Endodermal cell (in vitro differentiated cells): ENCODE results near the gene P2RX1. TPM values are rescaled to one million over a fixed set of nuclear protein-coding genes. Genes with fewer than 3 reads are reported as not detected.
A peak's percentile ranks its signal among the peaks of the same experiment; 100 is the strongest.

ENCODE experiments used
- DNase-seq: peaks from one replicate; pipeline ENCODE4 v3.0.0-alpha.2; 2017
- H3K27ac ChIP-seq: 2 replicates; pipeline ENCODE4 v1.5.1; 2013; ENCODE audit warnings: mild to moderate bottlenecking, low read depth, low read length, moderate library complexity
- H3K27me3 ChIP-seq: 2 replicates; pipeline ENCODE4 v1.6.1; 2013; ENCODE audit warnings: mild to moderate bottlenecking, low read length, moderate library complexity; ENCODE audit not compliant: insufficient read depth, control insufficient read depth, poor library complexity, severe bottlenecking
- H3K36me3 ChIP-seq: 2 replicates; pipeline ENCODE4 v1.7.0; 2013; ENCODE audit warnings: mild to moderate bottlenecking, low read length, moderate library complexity; ENCODE audit not compliant: control insufficient read depth, insufficient read depth
- H3K4me1 ChIP-seq: one replicate; pipeline ENCODE4 v1.7.0; 2013; ENCODE audit warnings: low read length; ENCODE audit not compliant: control insufficient read depth, insufficient read depth
- H3K4me3 ChIP-seq: 2 replicates; pipeline ENCODE4 v1.5.1; 2013; ENCODE audit warnings: mild to moderate bottlenecking, low read length, moderate library complexity
- H3K9ac ChIP-seq: 2 replicates; pipeline ENCODE4 v1.6.1; 2013; ENCODE audit warnings: mild to moderate bottlenecking, low read length, moderate library complexity; ENCODE audit not compliant: poor library complexity, severe bottlenecking; ENCODE audit errors: extremely low read depth
- H3K9me3 ChIP-seq: 2 replicates; pipeline ENCODE4 v1.6.1; 2013; ENCODE audit warnings: mild to moderate bottlenecking, low read length, moderate library complexity; ENCODE audit not compliant: control insufficient read depth
- H3K27ac Mint-ChIP-seq: 2 replicates; pipeline ENCODE4 v1.8.0; 2020; ENCODE audit warnings: mixed read lengths
- H3K27me3 Mint-ChIP-seq: 2 replicates; pipeline ENCODE4 v1.8.0; 2021; ENCODE audit warnings: mild to moderate bottlenecking, mixed read lengths; ENCODE audit not compliant: insufficient read depth
- H3K36me3 Mint-ChIP-seq: 2 replicates; pipeline ENCODE4 v1.8.0; 2020; ENCODE audit warnings: low read depth, mixed read lengths
- H3K4me1 Mint-ChIP-seq: 2 replicates; pipeline ENCODE4 v1.8.0; 2020; ENCODE audit warnings: mixed read lengths
- H3K4me3 Mint-ChIP-seq: 2 replicates; pipeline ENCODE4 v1.8.0; 2020; ENCODE audit warnings: mild to moderate bottlenecking, moderate library complexity, mixed read lengths
- H3K9me3 Mint-ChIP-seq: 2 replicates; pipeline ENCODE4 v1.8.0; 2020; ENCODE audit warnings: mild to moderate bottlenecking, mixed read lengths
- WGBS, 2 experiments: methylation state at CpG; one replicate each; pipeline versions ENCODE4 v1.1.5 to v1.1.7; 2013; ENCODE audit warnings: missing lambda C conversion rate in 2 of 2, mixed read lengths in 1 of 2; ENCODE audit not compliant: insufficient coverage in 1 of 2, insufficient read length in 1 of 2; 5-methylcytosine and 5-hydroxymethylcytosine counted together
- total RNA-seq, 2 donors: library from RNA; stranded (reverse); fragmentation: NEBNext Ultra II Directional in 1 of 2; extraction: Animal tissue kit (Norgen Biotek cat#: 25700) in 1 of 2; gene quantifications; 2 replicates in 1 of 2; 3 replicates in 1 of 2; pipeline ENCODE4 v1.2.1, GENCODE V29; 2021
- TF ChIP-seq, protein P1 (sequence below): fragments of 200-600 bp; sonication (generic); conservative IDR thresholded peaks from 2 replicates; pipeline ENCODE4 v1.5.0; 2021; ENCODE audit warnings: antibody characterized with exemption, mild to moderate bottlenecking

Gene P2RX1
- total RNA-seq, 2 donors from 2014 or later = not detected

DNA sequence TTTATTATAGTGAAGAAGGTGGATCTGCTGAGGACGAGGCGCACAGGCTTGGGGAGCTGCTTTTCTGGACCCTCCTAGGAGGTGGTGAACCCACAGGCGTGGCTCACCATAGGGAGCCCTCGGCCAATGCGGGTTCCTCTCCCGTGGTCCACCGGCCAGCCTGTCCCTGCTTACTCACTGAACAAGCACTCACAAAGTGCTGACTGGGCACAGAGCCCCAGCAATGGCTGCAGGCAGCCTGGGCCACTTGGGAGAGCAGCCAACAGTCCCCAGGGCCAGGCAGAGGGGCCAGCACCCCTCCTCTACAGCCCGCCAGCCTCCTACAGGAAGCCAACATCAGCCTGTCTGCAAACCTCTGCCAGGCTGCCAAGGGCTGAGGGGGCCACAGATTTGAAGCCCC, 51.1 kb downstream of the P2RX1 start:
- Mint-ChIP-seq H3K27ac (no peak overlapping the region), H3K27me3 (no peaks in the 10 kb centered on the region), H3K4me3 (no peak overlapping the region), H3K9me3 (no peaks in the 10 kb centered on the region), H3K4me1 (no peaks in the 10 kb centered on the region), H3K36me3 (no peaks in the 10 kb centered on the region)
- H3K9ac ChIP-seq = no peak overlapping the region
- DNase-seq = no peak
- TF ChIP-seq, protein P1, sequence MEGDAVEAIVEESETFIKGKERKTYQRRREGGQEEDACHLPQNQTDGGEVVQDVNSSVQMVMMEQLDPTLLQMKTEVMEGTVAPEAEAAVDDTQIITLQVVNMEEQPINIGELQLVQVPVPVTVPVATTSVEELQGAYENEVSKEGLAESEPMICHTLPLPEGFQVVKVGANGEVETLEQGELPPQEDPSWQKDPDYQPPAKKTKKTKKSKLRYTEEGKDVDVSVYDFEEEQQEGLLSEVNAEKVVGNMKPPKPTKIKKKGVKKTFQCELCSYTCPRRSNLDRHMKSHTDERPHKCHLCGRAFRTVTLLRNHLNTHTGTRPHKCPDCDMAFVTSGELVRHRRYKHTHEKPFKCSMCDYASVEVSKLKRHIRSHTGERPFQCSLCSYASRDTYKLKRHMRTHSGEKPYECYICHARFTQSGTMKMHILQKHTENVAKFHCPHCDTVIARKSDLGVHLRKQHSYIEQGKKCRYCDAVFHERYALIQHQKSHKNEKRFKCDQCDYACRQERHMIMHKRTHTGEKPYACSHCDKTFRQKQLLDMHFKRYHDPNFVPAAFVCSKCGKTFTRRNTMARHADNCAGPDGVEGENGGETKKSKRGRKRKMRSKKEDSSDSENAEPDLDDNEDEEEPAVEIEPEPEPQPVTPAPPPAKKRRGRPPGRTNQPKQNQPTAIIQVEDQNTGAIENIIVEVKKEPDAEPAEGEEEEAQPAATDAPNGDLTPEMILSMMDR = no peak
- no peak overlapping the region for H3K27ac ChIP-seq
- H3K4me3 ChIP-seq = no peak overlapping the region
- no peaks in the 10 kb centered on the region for H3K9me3 ChIP-seq
- WGBS, 2 experiments = 88 to 91% methylated on average over 7 to 8 of the region's 8 CpGs
- H3K27me3 ChIP-seq = no peaks in the 10 kb centered on the region
- no peaks in the 10 kb centered on the region for H3K4me1 ChIP-seq
- H3K36me3 ChIP-seq = no peaks in the 10 kb centered on the region

DNA sequence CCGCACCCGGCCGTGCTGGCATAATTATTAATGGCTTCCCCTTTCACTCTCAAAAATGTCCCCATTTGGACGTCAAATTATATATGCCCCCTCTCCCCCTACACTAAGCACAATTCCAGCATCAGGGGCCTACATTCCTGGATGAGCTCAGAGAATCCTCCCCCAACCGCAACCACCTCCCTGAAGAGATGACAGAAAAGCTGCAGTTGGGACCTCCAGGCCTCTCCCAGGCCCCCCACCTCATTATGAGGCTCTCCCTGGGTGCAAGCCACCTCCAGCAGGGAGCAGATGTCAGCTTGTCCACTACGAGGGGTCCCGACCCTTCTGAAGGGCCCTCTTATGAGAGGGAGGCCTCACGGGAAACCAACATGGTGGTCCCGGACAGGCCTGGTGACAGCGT, 51.7 kb downstream of the P2RX1 start:
- 88 to 90% methylated on average over 9 to 10 of the region's 10 CpGs for WGBS, 2 experiments
- DNase-seq = no peak
- Histone ChIP-seq H3K4me3 (no peak overlapping the region), H3K4me1 (no peaks in the 10 kb centered on the region), H3K9me3 (no peaks in the 10 kb centered on the region), H3K9ac (no peak overlapping the region), H3K27me3 (no peaks in the 10 kb centered on the region), H3K36me3 (no peaks in the 10 kb centered on the region), H3K27ac (no peak overlapping the region)
- no peak overlapping the region for H3K4me3 Mint-ChIP-seq
- H3K9me3 Mint-ChIP-seq = no peaks in the 10 kb centered on the region
- no peak overlapping the region for H3K27ac Mint-ChIP-seq
- TF ChIP-seq, protein P1 = no peak
- H3K4me1 Mint-ChIP-seq = no peaks in the 10 kb centered on the region
- no peaks in the 10 kb centered on the region for H3K27me3 Mint-ChIP-seq
- no peaks in the 10 kb centered on the region for H3K36me3 Mint-ChIP-seq

DNA sequence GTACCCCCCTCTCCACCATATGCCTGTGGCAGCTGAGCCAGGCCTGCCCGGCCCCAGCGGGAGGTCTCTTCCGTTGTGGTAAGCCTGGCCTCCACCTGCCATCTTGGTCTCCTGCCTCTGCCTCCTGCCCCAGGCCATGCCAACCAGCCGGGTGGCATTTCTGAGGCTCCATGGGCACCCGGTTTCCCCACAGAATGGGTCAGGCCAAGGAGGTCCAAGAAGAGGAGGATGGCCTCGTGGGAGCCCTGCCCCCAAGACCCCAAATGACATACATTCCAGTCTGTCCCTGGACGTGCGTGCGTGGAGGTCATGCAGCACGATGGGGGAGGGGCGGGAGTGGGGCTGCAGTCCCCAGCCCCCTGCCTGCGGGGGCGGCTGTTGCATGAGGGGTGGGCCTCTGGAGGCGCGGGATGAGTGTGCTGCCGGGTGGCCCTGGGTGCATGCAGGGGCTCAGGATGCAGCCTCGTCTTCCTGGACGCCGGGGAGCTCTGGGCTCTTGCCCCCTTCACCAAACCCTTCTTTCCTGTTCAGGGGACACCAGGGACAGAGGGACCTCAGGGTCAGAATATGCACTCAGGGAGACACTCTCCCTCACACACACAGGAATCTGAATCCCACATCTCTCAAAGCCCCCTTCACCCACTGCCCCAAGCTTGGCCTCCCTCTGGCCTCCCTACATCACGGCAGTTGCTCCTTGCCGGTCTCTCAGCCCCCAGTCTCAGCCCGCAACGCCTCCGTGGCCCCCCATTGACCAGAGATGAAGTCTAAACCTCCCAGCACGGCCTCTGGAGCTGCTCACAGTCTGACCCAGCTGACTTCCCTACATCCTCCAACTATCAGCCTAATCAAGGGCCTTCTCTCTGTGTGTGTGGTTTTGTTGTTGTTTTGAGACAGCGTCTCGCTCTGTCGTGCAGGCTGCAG, 54.2 kb downstream of the P2RX1 start:
- Histone ChIP-seq H3K27me3 (no peaks in the 10 kb centered on the region), H3K4me1 (no peaks in the 10 kb centered on the region), H3K9me3 (no peaks in the 10 kb centered on the region), H3K4me3 (no peak overlapping the region), H3K27ac (no peak overlapping the region), H3K36me3 (no peaks in the 10 kb centered on the region), H3K9ac (no peak overlapping the region)
- TF ChIP-seq, protein P1 = no peak
- DNase-seq = peak; percentile 49
- Mint-ChIP-seq H3K4me1 (no peaks in the 10 kb centered on the region), H3K4me3 (no peak overlapping the region), H3K27me3 (no peaks in the 10 kb centered on the region), H3K36me3 (no peaks in the 10 kb centered on the region), H3K27ac (no peak overlapping the region), H3K9me3 (no peaks in the 10 kb centered on the region)
- 88 to 93% methylated on average over 18 to 28 of the region's 28 CpGs for WGBS, 2 experiments
